ENCODE data around the gene UBE2F.

UBE2F gene

GRCh38 chr2:237967463-237967951 is 693 bp downstream of the UBE2F start:
- TF ChIP-seq CSRNP3 (CRISPR knock-in tag; IDR thresholded peaks at IDR 0.05) (no peak), ESRRG (CRISPR knock-in tag; IDR thresholded peaks at IDR 0.05) (no peak), OSR1 (CRISPR knock-in tag; IDR thresholded peaks at IDR 0.05) (no peak), ZFP30 (CRISPR knock-in tag; IDR thresholded peaks at IDR 0.05) (no peak), GLIS3 (CRISPR knock-in tag; IDR thresholded peaks at IDR 0.05) (no peak)
- peak; percentile 2; the same call in 2 of the 3 replicates for ATAC-seq

GRCh38 chr2:237968048-237968862 is 1.4 kb downstream of the UBE2F start:
- ATAC-seq: peak; percentile 15; the same call in 2 of the 3 replicates
- TF ChIP-seq SNAI2 (CRISPR knock-in tag; IDR thresholded peaks at IDR 0.05) (no peak), ZFP30 (CRISPR knock-in tag; IDR thresholded peaks at IDR 0.05) (no peak), BACH2 (CRISPR knock-in tag; IDR thresholded peaks at IDR 0.05; ENCODE audit: borderline replicate concordance) (no peak), POU6F1 (CRISPR knock-in tag; IDR thresholded peaks at IDR 0.05; ENCODE audit: borderline replicate concordance, low read depth) (no peak), CSRNP3 (CRISPR knock-in tag; IDR thresholded peaks at IDR 0.05) (no peak), PPARA (CRISPR knock-in tag; IDR thresholded peaks at IDR 0.05; ENCODE audit: borderline replicate concordance) (no peak), CREB5 (CRISPR knock-in tag; IDR thresholded peaks at IDR 0.05; ENCODE audit: low read depth) (no peak), RARB (CRISPR knock-in tag; IDR thresholded peaks at IDR 0.05) (no peak), ZNF8 (CRISPR knock-in tag; IDR thresholded peaks at IDR 0.05) (no peak), TSHZ2 (CRISPR knock-in tag; IDR thresholded peaks at IDR 0.05) (no peak), TOX (CRISPR knock-in tag; IDR thresholded peaks at IDR 0.05; ENCODE audit: borderline replicate concordance) (no peak), ARNTL (CRISPR knock-in tag; IDR thresholded peaks at IDR 0.05; ENCODE audit: borderline replicate concordance, low read depth) (no peak), ZFP3 (CRISPR knock-in tag; IDR thresholded peaks at IDR 0.05) (no peak), ISL1 (CRISPR knock-in tag; IDR thresholded peaks at IDR 0.05) (no peak), ZC3H10 (CRISPR knock-in tag; IDR thresholded peaks at IDR 0.05) (no peak), TCF4 (CRISPR knock-in tag; IDR thresholded peaks at IDR 0.05; ENCODE audit: borderline replicate concordance) (no peak), GLIS3 (CRISPR knock-in tag; IDR thresholded peaks at IDR 0.05) (no peak), ZNF565 (CRISPR knock-in tag; conservative IDR thresholded peaks at IDR 0.05; ENCODE audit: low read depth) (no peak), ESRRG (CRISPR knock-in tag; IDR thresholded peaks at IDR 0.05) (no peak)
- TF ChIP-seq, protein P1, sequence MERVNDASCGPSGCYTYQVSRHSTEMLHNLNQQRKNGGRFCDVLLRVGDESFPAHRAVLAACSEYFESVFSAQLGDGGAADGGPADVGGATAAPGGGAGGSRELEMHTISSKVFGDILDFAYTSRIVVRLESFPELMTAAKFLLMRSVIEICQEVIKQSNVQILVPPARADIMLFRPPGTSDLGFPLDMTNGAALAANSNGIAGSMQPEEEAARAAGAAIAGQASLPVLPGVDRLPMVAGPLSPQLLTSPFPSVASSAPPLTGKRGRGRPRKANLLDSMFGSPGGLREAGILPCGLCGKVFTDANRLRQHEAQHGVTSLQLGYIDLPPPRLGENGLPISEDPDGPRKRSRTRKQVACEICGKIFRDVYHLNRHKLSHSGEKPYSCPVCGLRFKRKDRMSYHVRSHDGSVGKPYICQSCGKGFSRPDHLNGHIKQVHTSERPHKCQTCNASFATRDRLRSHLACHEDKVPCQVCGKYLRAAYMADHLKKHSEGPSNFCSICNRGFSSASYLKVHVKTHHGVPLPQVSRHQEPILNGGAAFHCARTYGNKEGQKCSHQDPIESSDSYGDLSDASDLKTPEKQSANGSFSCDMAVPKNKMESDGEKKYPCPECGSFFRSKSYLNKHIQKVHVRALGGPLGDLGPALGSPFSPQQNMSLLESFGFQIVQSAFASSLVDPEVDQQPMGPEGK (CRISPR knock-in tag; IDR thresholded peaks at IDR 0.05; ENCODE audit: borderline replicate concordance): no peak
